Mesendoderm (in vitro differentiated cells): Measurements from ENCODE around the gene KCNQ1.

Source experiments
- DNase-seq: peaks from one replicate; pipeline ENCODE4 v3.0.0; 2013
- H2AK5ac ChIP-seq: 2 replicates; pipeline ENCODE4 v1.6.1; 2013; ENCODE audit warnings: low read length, inconsistent platforms
- H2BK120ac ChIP-seq: 2 replicates; pipeline ENCODE4 v1.6.1; 2013; ENCODE audit warnings: low read depth, mild to moderate bottlenecking, low read length, moderate library complexity, mixed read lengths
- H2BK15ac ChIP-seq: replicated peaks from 2 replicates; pipeline ENCODE4 v1.6.1; 2013; ENCODE audit warnings: low read depth, mild to moderate bottlenecking, moderate library complexity
- H2BK5ac ChIP-seq: 2 replicates; pipeline ENCODE4 v1.6.1; 2013; ENCODE audit warnings: low read length, inconsistent platforms
- H3K18ac ChIP-seq: 2 replicates; pipeline ENCODE4 v1.6.1; 2013; ENCODE audit warnings: mild to moderate bottlenecking, low read length, mixed read lengths
- H3K23ac ChIP-seq: one replicate; pipeline ENCODE4 v1.6.1; 2013; ENCODE audit warnings: low read length
- H3K27ac ChIP-seq: 2 replicates; pipeline ENCODE4 v1.5.1; 2013; ENCODE audit warnings: low read depth, mild to moderate bottlenecking, inconsistent platforms, low read length, moderate library complexity
- H3K27me3 ChIP-seq: 2 replicates; pipeline ENCODE4 v1.6.1; 2013; ENCODE audit warnings: low read length, control low read depth, mild to moderate bottlenecking, inconsistent platforms; ENCODE audit not compliant: insufficient read depth, poor library complexity
- H3K36me3 ChIP-seq: 2 replicates; pipeline ENCODE4 v1.6.1; 2013; ENCODE audit warnings: low read length, inconsistent platforms; ENCODE audit not compliant: control insufficient read depth, insufficient read depth
- H3K4ac ChIP-seq: one replicate; pipeline ENCODE4 v1.6.1; 2013; ENCODE audit warnings: low read depth, mild to moderate bottlenecking, low read length, moderate library complexity
- H3K4me1 ChIP-seq: 2 replicates; pipeline ENCODE4 v1.6.1; 2013; ENCODE audit warnings: low read depth, low read length, inconsistent platforms; ENCODE audit not compliant: control insufficient read depth
- H3K4me2 ChIP-seq: 2 replicates; pipeline ENCODE4 v1.6.1; 2013; ENCODE audit warnings: low read length
- H3K4me3 ChIP-seq: 2 replicates; pipeline ENCODE4 v1.5.1; 2013; ENCODE audit warnings: mild to moderate bottlenecking, low read length
- H3K56ac ChIP-seq: one replicate; pipeline ENCODE4 v1.6.1; 2013; ENCODE audit warnings: low read length
- H3K79me1 ChIP-seq: 2 replicates; pipeline ENCODE4 v1.6.1; 2013; ENCODE audit warnings: low read length, inconsistent platforms
- H3K79me2 ChIP-seq: 2 replicates; pipeline ENCODE4 v1.6.1; 2013; ENCODE audit warnings: mild to moderate bottlenecking, low read length; ENCODE audit not compliant: control insufficient read depth, insufficient read depth
- H3K9ac ChIP-seq: 2 replicates; pipeline ENCODE4 v1.6.1; 2013; ENCODE audit warnings: low read length, inconsistent platforms
- H4K5ac ChIP-seq: one replicate; pipeline ENCODE4 v1.6.1; 2013; ENCODE audit warnings: low read length
- H4K8ac ChIP-seq: one replicate; pipeline ENCODE4 v1.6.1; 2013; ENCODE audit warnings: low read depth, mild to moderate bottlenecking, control low read depth, low read length, moderate library complexity
- WGBS: extraction: QIAGEN DNeasy Blood & Tissue Kit; methylation state at CpG from one replicate; pipeline ENCODE4 v1.1.7; 2013; ENCODE audit warnings: low lambda C conversion rate, missing lambda C conversion rate; ENCODE audit not compliant: insufficient coverage; ENCODE audit errors: extremely low coverage; 5-methylcytosine and 5-hydroxymethylcytosine counted together

The KCNQ1 gene

DNA sequence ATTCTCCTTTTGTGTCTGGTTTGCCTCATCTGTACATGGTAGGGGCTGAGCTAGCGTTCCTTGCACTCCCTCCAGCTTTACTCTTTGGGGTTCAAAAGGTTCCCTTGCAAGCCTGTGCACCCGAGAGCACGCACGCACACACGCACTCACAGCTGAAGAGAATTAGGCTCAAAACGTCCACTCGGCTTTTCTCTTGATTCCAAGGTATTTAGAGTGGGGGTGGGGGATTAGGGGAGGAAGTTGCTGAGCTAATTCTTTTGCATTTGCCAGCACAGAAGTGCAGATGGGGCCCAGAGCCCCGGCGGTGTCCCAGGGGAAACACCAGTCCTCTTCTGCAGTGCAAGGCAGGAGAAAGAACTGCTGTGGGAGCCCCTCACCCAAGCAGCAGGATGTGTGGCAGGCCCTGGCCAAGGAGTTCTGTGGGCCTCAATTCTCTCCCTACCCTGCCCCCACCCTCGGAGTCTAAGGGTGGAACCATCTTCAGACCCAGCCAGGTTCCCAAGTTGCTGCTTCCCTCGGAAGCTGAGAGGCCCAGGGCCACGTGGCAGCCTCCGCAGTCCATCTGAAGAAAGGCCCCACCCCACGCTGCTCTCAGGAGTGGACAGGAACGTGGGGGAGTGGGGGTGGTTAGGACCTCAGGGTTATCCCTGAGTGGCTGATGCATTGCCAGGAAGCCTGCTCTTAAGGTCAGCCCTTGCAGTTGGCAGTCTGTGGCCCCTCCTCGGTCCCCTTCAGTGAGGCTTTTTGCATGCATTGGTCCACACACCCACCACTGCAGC is 258.7 kb downstream of the KCNQ1 start:
- Histone ChIP-seq H3K23ac (no peak overlapping the region), H2AK5ac (no peak overlapping the region), H3K18ac (no peak overlapping the region), H3K27me3 (no peaks in the 10 kb centered on the region), H4K8ac (no peak overlapping the region), H3K79me1 (no peaks in the 10 kb centered on the region), H2BK120ac (no peak overlapping the region), H3K9ac (peak overlapping the region; percentile 24), H3K4ac (no peak overlapping the region), H3K27ac (no peak overlapping the region), H3K4me3 (no peak overlapping the region), H3K79me2 (no peaks in the 10 kb centered on the region), H3K4me1 (peaks cover 3% of the 10 kb centered on the region), H4K5ac (no peak overlapping the region), H3K4me2 (no peak overlapping the region), H3K56ac (peak overlapping the region; percentile 37), H2BK5ac (no peak overlapping the region), H3K36me3 (no peaks in the 10 kb centered on the region), H2BK15ac (no peak overlapping the region)
- WGBS = no CpG with 5 or more reads among the region's 16 CpGs
- DNase-seq = peak; percentile 27

DNA sequence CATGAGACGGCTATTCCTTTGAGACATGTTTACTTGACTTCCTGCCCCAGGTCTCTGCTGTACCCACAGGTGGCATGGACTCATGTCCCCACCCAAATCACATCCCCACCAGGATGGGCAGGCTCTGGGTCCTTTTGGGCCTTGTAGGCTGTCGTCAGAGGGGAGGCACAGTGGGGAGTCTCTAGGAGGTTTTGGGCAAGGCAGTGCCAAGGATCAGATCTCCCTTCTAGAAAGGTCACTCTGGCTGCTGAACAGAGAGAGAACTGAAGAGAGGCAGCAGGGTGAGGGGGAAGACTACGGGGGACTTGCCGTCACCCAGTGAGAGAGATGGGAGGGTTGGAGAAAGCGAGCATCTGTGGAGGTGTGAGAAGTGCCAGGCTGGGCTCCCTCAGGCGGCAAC is 259.5 kb downstream of the KCNQ1 start:
- no peak overlapping the region for H2AK5ac ChIP-seq
- peak overlapping the region; percentile 45 for H3K23ac ChIP-seq
- no peak overlapping the region for H2BK15ac ChIP-seq
- H4K8ac ChIP-seq = no peak overlapping the region
- no peak for DNase-seq
- no peaks in the 10 kb centered on the region for H3K79me2 ChIP-seq
- no peak overlapping the region for H2BK5ac ChIP-seq
- H3K79me1 ChIP-seq = no peaks in the 10 kb centered on the region
- H3K27ac ChIP-seq = no peak overlapping the region
- no peaks in the 10 kb centered on the region for H3K27me3 ChIP-seq
- H2BK120ac ChIP-seq = no peak overlapping the region
- no peak overlapping the region for H3K4me2 ChIP-seq
- H3K4me3 ChIP-seq = no peak overlapping the region
- H4K5ac ChIP-seq = no peak overlapping the region
- no peak overlapping the region for H3K18ac ChIP-seq
- H3K4ac ChIP-seq = no peak overlapping the region
- WGBS = no CpG with 5 or more reads among the region's 6 CpGs
- H3K4me1 ChIP-seq = peaks cover 3% of the 10 kb centered on the region
- no peak overlapping the region for H3K9ac ChIP-seq
- H3K36me3 ChIP-seq = no peaks in the 10 kb centered on the region
- no peak overlapping the region for H3K56ac ChIP-seq

DNA sequence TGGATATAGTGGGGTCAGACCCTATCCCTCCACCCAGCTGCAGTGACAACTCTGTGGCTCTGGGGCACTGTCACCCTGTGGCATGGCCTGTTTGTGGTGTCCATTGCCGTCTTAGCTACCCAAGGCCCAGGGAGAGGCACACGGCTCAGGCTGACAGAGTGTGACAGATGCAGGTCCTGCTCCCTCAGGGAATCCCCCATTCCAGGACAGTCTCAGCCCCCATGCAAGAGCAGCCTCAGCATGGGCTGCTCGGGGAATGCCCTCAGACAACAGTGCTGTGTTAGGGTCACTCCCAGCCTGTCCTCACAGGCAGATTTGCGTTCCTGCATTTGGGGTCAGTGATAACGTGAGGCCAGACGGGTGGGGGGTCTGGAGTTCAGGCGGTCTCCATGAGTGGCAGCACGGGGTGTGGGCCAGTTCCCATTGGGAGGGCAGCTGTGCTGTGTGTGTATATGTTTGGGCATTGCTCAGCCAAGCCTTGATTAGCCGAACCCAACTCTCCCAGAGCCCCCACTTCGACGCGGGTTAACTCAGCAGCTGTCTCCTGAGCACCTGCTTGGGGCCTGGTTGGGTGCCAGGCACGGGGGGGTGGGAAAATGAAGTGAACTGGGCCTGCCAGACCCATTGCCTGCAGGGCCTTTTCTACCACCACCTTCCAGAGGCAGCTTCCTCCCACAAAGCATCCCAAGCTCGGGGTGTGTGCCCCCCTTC is 260.2 kb downstream of the KCNQ1 start:
- no CpG with 5 or more reads among the region's 14 CpGs for WGBS
- H3K18ac ChIP-seq = no peak overlapping the region
- no peak overlapping the region for H3K9ac ChIP-seq
- H3K79me1 ChIP-seq = no peaks in the 10 kb centered on the region
- H3K4ac ChIP-seq = no peak overlapping the region
- no peak overlapping the region for H4K5ac ChIP-seq
- peaks cover 3% of the 10 kb centered on the region for H3K4me1 ChIP-seq
- no peak overlapping the region for H3K4me3 ChIP-seq
- no peak for DNase-seq
- no peak overlapping the region for H2AK5ac ChIP-seq
- H2BK5ac ChIP-seq = no peak overlapping the region
- H3K79me2 ChIP-seq = no peaks in the 10 kb centered on the region
- no peak overlapping the region for H2BK15ac ChIP-seq
- no peak overlapping the region for H3K4me2 ChIP-seq
- H3K36me3 ChIP-seq = no peaks in the 10 kb centered on the region
- no peak overlapping the region for H3K27ac ChIP-seq
- H3K23ac ChIP-seq = no peak overlapping the region
- no peak overlapping the region for H3K56ac ChIP-seq
- no peaks in the 10 kb centered on the region for H3K27me3 ChIP-seq
- H4K8ac ChIP-seq = no peak overlapping the region
- no peak overlapping the region for H2BK120ac ChIP-seq

DNA sequence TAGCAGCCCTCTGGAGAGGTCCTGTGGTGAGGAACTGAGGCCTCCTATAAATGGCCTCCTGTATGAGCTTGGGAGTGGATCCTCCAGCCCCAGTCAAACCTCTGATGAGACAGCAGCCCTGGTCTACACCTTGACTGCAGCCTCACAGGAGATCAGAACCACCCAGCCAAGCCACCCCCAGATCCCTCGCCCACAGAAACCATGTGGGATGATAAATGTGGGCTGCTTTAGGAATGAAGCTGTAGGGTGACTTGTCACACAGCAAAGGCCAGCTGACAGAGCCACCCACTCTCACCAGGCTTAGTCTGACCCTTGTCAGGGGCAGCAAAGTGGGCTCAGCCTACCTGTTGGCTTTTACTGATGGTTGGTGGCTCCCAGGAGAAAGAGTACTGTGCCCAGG is 261.5 kb downstream of the KCNQ1 start:
- no peak overlapping the region for H2BK5ac ChIP-seq
- no peaks in the 10 kb centered on the region for H3K79me2 ChIP-seq
- no peak overlapping the region for H4K5ac ChIP-seq
- no peak for DNase-seq
- H2AK5ac ChIP-seq = no peak overlapping the region
- H3K4me3 ChIP-seq = no peak overlapping the region
- H2BK15ac ChIP-seq = no peak overlapping the region
- no peak overlapping the region for H3K9ac ChIP-seq
- peaks cover 3% of the 10 kb centered on the region for H3K4me1 ChIP-seq
- no peak overlapping the region for H4K8ac ChIP-seq
- H3K4ac ChIP-seq = no peak overlapping the region
- no peak overlapping the region for H3K4me2 ChIP-seq
- H3K27me3 ChIP-seq = no peaks in the 10 kb centered on the region
- no peak overlapping the region for H3K56ac ChIP-seq
- H2BK120ac ChIP-seq = no peak overlapping the region
- no CpG with 5 or more reads among the region's 1 CpG for WGBS
- H3K23ac ChIP-seq = no peak overlapping the region
- H3K18ac ChIP-seq = no peak overlapping the region
- no peak overlapping the region for H3K27ac ChIP-seq
- no peaks in the 10 kb centered on the region for H3K79me1 ChIP-seq
- H3K36me3 ChIP-seq = no peaks in the 10 kb centered on the region

DNA sequence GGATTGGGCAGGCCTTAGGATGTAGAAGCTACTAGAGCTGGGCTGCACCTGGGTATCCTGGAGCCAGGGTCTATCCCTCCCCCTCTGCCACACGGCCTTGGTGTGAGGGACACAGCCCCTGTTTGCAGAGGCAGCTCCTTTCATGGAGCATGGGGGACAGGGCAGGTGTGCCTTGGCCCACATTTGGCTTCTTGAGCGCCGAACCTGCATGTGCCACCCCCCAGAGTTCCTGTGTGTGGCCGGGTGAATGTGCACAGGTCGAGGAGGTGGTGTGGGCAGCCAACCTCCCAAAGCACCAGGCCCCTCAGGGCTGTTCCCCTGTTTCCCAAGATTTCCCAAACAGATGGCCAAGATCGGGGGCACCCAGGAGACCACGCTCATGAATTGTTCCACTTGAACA is 262.9 kb downstream of the KCNQ1 start:
- H3K4me3 ChIP-seq = no peak overlapping the region
- peaks cover 3% of the 10 kb centered on the region for H3K4me1 ChIP-seq
- no peak overlapping the region for H3K9ac ChIP-seq
- H3K23ac ChIP-seq = no peak overlapping the region
- H4K5ac ChIP-seq = no peak overlapping the region
- no peaks in the 10 kb centered on the region for H3K79me2 ChIP-seq
- H2BK5ac ChIP-seq = no peak overlapping the region
- H3K18ac ChIP-seq = no peak overlapping the region
- H3K36me3 ChIP-seq = no peaks in the 10 kb centered on the region
- no peak overlapping the region for H3K4ac ChIP-seq
- no peak overlapping the region for H2BK120ac ChIP-seq
- H2AK5ac ChIP-seq = no peak overlapping the region
- no peak overlapping the region for H3K56ac ChIP-seq
- H3K4me2 ChIP-seq = no peak overlapping the region
- no peak overlapping the region for H3K27ac ChIP-seq
- no peak overlapping the region for H4K8ac ChIP-seq
- no CpG with 5 or more reads among the region's 7 CpGs for WGBS
- H3K27me3 ChIP-seq = no peaks in the 10 kb centered on the region
- DNase-seq = no peak
- no peak overlapping the region for H2BK15ac ChIP-seq
- H3K79me1 ChIP-seq = no peaks in the 10 kb centered on the region
